Dedifferentiated amniotic fluid mesenchymal stem cell (primary cell): Measurements from ENCODE around the gene ZNF277.
A peak's percentile ranks its signal among the peaks of the same experiment; 100 is the strongest.

Source experiments
- DNase-seq: peaks from one replicate; pipeline ENCODE4 v3.0.0-alpha.2; 2016; ENCODE audit errors: extremely low spot score

ZNF277 gene, protein sequence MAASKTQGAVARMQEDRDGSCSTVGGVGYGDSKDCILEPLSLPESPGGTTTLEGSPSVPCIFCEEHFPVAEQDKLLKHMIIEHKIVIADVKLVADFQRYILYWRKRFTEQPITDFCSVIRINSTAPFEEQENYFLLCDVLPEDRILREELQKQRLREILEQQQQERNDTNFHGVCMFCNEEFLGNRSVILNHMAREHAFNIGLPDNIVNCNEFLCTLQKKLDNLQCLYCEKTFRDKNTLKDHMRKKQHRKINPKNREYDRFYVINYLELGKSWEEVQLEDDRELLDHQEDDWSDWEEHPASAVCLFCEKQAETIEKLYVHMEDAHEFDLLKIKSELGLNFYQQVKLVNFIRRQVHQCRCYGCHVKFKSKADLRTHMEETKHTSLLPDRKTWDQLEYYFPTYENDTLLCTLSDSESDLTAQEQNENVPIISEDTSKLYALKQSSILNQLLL

GRCh38 chr7:112206238-112206990, at the start of gene ZNF277, which contains the start of gene DOCK4:
TSS of gene ZNF277 (plus strand) at chr7:112206695. CDS start at chr7:112206717, 22 bp downstream.
TSS of gene DOCK4 (minus strand) at chr7:112206399. CDS start at chr7:112206138, 261 bp downstream.
- DNase-seq: peak; percentile 99

DNA sequence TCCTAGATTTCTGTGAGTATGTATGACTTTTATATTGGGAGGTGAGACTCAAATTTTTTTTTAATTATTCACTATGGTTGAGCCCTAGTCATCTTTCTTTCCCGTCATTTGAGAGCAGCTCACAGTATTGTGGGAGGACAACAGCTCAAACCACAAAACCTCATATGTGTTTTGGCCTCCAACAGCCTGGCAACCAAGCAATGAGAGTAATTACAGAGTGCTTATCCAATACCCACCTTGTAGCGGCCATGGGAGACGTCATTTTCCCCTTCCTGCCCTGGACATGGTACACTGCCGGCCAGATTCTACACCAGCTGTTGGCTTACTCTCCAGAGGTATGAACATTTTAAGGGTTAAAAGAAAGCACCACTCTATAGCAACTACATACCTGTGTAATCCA, 49.4 kb upstream of the ZNF277 start:
- DNase-seq: peak; percentile 32

- DNase-seq: no peak
Measured at GRCh38 chr7:112159351-112159750, 47.1 kb upstream of the ZNF277 start.

- DNase-seq: no peak
Measured at GRCh38 chr7:112160130-112160770, 46.2 kb upstream of the ZNF277 start.

DNA sequence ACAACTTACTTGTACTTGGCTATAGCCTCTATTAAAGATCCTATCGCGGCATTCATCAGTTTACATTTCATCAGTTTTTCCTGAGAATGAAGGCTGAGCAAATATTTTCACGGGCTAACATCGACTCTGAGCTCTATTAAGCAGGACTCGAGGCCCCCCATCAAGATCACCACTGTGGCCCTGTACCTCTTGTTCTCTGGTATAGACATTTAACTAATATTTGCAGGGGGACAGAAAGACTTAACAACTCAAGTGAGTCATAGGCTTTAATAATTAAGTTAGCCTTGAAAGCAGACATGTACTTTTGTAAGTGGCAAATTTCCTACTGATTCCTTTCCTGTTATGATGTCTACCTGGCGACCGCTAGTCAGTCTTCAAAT, 45.7 kb upstream of the ZNF277 start:
- no peak for DNase-seq

DNA sequence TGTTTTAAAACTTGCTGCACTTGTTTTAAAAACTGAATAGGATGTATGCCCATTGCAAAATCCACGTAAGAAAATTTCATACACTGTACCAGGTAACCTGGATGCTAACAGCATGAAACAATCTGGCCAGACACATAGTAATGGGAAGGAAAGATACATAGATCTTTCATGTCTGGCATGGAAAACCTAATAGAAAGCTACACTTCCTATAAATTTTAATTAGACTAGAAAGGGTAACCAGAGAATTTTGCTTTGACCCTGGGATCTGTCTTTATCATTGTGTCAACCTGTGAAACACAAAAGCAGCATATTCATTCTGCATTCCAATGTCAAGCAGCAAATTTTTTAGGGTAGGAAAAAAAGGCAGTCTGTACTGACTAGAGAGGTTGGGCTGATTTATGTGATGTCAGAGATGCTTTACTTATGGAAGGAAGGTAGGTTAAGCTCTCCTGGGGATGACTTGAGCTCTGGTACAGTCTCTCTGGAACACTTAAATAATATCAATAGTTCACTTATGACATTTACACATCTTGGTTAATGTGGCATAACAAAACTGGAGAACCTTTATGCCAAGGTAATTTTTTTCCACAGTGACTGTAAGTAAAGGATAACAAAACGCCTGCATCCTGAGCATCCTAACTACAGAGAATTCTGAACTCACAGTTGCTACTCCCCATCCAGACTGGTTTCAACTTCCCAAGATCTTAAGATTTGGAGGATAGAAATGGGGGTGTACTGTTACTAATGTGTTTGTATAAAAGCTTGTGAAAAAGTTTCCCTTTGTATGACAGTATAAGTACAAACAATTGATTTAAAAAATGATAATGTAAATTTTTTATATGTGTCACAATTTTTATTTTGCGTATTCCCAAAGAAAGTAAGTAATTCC, 45.0 kb upstream of the ZNF277 start:
- no peak for DNase-seq

DNA sequence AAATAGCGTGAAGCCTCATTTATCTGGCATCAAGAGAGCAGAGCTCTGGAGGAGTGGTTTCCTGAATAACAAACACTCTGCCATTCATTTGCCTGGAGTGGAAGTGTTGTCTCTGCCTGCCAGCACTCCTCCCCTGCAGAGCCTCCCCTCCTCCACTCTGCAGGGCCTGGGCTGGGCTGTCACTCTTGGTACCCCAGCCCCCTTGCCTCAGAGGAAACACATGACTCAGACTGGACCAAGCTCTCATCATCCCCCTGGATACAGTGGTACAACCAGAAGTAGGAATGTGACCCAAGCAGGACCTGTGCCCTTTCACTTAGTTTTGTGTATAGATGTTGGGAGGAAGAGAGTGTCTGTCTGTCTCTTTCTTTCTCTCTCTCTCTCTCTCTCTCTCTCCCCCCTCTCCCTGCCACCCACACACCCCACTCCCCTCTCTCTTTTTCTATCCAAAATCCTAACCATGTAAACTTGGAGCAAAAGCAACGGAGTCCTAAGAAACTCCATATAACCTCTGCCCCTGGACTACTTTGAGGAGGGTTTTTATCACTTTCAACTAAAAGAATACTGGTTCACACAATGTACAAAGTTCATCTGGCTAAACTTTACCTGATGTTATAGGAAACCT, 44.2 kb upstream of the ZNF277 start:
- no peak for DNase-seq

- DNase-seq: no peak
Measured at GRCh38 chr7:112162784-112163506, 43.5 kb upstream of the ZNF277 start.

GRCh38 chr7:112167147-112167546, 39.3 kb upstream of the ZNF277 start:
- no peak for DNase-seq

- DNase-seq: no peak
Measured at GRCh38 chr7:112168915-112169314, 37.6 kb upstream of the ZNF277 start.

- DNase-seq: no peak
Measured at GRCh38 chr7:112171673-112172072, 34.8 kb upstream of the ZNF277 start.

- no peak for DNase-seq
Measured at GRCh38 chr7:112172870-112173567, 33.5 kb upstream of the ZNF277 start.

DNA sequence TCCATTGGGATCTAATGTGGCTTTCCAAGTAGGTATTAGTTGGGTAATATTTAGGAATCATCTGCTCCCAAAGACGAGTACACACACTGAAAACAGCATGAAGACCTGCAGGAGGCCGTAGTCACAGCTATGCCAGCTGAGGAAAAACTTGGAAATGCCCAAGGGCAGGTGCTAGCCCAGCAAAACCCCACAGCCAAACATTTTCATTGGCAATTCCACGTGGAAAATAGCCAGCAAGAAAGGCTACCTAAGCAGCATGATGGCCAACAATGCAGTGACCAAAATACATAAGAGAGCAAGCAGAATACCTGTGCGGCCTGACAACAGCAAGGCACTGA, 33.0 kb upstream of the ZNF277 start:
- no peak for DNase-seq

DNA sequence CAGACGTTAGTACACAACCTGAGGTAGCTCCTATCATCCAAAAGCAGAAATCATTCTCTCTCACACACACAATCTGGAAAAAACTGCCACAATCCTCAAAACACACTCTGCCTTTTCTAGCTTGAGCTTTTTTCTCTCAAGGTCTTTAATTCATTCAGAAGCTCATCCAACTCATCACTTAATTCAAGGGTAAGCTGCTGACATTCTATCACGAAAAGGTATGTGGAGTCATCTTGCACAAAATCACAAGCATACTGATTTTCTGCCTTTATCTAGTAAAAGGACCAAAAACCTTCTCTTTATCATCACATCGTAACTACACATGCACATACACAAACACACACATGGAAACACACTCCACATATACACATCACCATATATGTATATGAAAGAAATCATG, 32.3 kb upstream of the ZNF277 start:
- DNase-seq: no peak

DNA sequence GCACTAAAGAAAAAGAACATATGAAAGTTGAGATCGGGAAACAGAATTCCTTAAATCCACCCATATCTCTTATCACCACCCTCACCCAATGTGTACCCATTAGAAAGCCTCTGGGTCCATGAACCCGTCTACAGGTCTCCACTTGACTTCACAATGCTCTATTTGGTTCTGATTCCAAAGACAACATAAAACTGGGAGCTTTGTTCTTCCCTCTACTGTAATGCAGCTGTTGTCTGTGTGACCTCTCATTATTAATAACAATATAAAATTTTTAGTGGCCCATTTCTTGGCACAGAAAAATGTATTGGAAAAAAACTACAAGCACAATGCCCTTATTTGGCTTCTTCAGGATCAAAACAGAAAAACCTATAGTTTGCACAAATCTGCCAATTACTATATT, 30.3 kb upstream of the ZNF277 start:
- DNase-seq: no peak

GRCh38 chr7:112176693-112177415, 29.6 kb upstream of the ZNF277 start:
- DNase-seq: no peak

GRCh38 chr7:112180223-112180622, 26.3 kb upstream of the ZNF277 start:
- no peak for DNase-seq

GRCh38 chr7:112182749-112183148, 23.7 kb upstream of the ZNF277 start:
- DNase-seq: no peak

DNA sequence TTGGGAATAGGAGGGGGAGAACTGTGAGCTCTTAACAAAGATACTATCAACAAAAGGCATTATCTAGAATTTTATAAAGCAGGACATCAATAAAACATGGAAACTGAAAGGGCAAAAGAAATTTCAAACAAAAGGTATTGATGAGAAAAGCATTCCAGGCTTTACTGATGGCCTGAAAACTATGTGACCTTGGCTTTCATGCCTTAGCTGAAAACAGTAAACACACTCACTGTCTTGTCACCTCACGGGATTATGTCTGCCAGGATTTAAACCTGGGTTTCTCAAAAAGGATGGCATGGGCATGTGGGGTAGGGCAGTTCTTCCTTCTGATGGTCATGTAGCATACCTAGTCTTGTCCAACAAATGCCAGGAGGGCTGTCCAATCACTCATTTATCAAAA, 23.2 kb upstream of the ZNF277 start:
- no peak for DNase-seq
